Peyer's patch (tissue), 4 donors: Measurements from ENCODE around the gene SPAAR. TPM values are rescaled to one million over a fixed set of nuclear protein-coding genes. Genes with fewer than 3 reads are reported as not detected.

Source experiments
- DNase-seq, 3 donors: peaks; one replicate each; pipeline ENCODE4 v3.0.0-alpha.2; 2017 to 2019
- H3K27ac ChIP-seq, 4 donors: fragments of 200-600 bp; sonication (generic); one replicate each; pipeline ENCODE4 v1.5.1; 2016 to 2019
- H3K27me3 ChIP-seq, 2 donors: fragments of 200-600 bp; sonication (generic); one replicate each; pipeline ENCODE4 v1.5.1; 2019
- H3K36me3 ChIP-seq, 3 donors: fragments of 200-600 bp; sonication (generic); one replicate each; pipeline ENCODE4 v1.5.1; 2016 to 2019
- H3K4me1 ChIP-seq, 4 donors: fragments of 200-600 bp; sonication (generic); one replicate each; pipeline ENCODE4 v1.5.1; 2016 to 2019
- H3K4me3 ChIP-seq, 4 donors: fragments of 200-600 bp; sonication (generic); 1 replicate in 3 of 4; 2 replicates in 1 of 4; pipeline ENCODE4 v1.5.1; 2016 to 2019; ENCODE audit warnings: mild to moderate bottlenecking in 1 of 4
- H3K9me3 ChIP-seq, 4 donors: fragments of 200-600 bp; sonication (generic); one replicate each; pipeline ENCODE4 v1.5.1; 2016 to 2019; ENCODE audit warnings: mild to moderate bottlenecking in 1 of 4
- POLR2A ChIP-seq, 2 donors: fragments of 450-650 bp; IDR thresholded peaks; one replicate each; pipeline ENCODE4 v1.5.1; 2017; ENCODE audit warnings: antibody characterized with exemption in 2 of 2, mild to moderate bottlenecking in 2 of 2, moderate library complexity in 2 of 2
- total RNA-seq, 4 donors: library from RNA; depleted of rRNA; stranded (reverse); fragments of >200 nt; gene quantifications; one replicate each; pipeline ENCODE4 v1.1.0, GENCODE V29; 2016
- TF ChIP-seq, protein P1 (sequence below), 6 experiments: fragments of 450-650 bp in 4 of 6; fragments of 200-600 bp in 2 of 6; sonication (generic) in 1 of 6; IDR thresholded peaks; one replicate each; pipeline ENCODE4 v1.5.1; 2017 to 2019; ENCODE audit warnings: antibody characterized with exemption in 6 of 6, mild to moderate bottlenecking in 3 of 6, moderate library complexity in 1 of 6

The SPAAR gene, protein sequence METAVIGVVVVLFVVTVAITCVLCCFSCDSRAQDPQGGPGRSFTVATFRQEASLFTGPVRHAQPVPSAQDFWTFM
- total RNA-seq, result 10 to 100 TPM in 1 of 4 donors, under 1 TPM in 1, not detected in 2; 0.88 to 17.3 TPM

DNA sequence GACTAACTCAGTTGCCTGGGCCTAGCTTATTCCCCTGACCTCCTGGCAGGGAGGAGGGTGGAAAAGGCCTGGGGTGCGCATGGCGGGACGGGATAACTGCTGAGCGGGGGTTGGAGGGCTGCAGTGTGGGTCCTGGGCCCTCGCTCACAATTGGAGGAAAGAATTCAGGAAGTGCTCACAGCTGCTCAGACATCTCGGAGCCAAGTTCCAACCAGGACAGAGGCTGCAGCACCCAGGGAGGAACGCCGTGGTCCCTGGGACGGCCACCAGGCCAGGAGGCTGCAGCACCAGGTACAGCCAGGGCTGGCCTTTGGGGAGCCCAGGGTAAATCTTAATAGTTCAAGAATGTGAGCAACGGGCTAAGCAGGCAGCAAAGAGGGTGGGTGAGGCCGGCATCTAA, at the start of gene SPAAR:
TSS of gene SPAAR (plus strand) at position 217 of the 400 bp plus-strand sequence. CDS start 974 bp downstream, outside the sequence.
- TF ChIP-seq, protein P1, sequence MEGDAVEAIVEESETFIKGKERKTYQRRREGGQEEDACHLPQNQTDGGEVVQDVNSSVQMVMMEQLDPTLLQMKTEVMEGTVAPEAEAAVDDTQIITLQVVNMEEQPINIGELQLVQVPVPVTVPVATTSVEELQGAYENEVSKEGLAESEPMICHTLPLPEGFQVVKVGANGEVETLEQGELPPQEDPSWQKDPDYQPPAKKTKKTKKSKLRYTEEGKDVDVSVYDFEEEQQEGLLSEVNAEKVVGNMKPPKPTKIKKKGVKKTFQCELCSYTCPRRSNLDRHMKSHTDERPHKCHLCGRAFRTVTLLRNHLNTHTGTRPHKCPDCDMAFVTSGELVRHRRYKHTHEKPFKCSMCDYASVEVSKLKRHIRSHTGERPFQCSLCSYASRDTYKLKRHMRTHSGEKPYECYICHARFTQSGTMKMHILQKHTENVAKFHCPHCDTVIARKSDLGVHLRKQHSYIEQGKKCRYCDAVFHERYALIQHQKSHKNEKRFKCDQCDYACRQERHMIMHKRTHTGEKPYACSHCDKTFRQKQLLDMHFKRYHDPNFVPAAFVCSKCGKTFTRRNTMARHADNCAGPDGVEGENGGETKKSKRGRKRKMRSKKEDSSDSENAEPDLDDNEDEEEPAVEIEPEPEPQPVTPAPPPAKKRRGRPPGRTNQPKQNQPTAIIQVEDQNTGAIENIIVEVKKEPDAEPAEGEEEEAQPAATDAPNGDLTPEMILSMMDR (IDR thresholded peaks at IDR 0.05), result no peak
- no peak for TF ChIP-seq POLR2A (IDR thresholded peaks at IDR 0.05)
- Histone ChIP-seq H3K36me3 (no peaks in the 10 kb centered on the region), H3K9me3 (no peaks in the 10 kb centered on the region), H3K27me3 (no peaks in the 10 kb centered on the region), H3K27ac (peak within 1 kb of the TSS; percentile 70 to 97 (median 90)), H3K4me3 (no peak within 1 kb of the TSS), H3K4me1 (peaks cover 7 to 78% (median 34%) of the 10 kb centered on the region in 4 donors)
- no peak for DNase-seq

DNA sequence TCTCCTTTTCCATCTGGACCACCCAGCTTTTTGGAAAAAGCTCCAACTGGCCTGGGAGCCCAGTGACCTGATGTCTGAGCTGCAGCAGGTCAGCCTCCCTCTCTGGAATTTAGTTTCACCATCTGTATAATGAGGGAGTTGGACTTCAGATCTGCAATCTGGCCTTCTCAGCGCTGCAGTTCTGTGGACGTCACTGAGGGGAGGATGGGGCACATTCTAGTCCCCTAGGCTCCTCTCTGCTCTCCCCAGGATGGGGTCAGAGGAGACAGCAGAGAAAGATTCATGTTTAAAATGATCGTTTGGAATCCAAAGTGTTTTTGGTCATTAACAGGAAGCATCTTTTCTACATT, 49.3 kb upstream of the SPAAR start:
- H3K4me1 ChIP-seq, result no peaks in the 10 kb centered on the region
- no peak for DNase-seq

DNA sequence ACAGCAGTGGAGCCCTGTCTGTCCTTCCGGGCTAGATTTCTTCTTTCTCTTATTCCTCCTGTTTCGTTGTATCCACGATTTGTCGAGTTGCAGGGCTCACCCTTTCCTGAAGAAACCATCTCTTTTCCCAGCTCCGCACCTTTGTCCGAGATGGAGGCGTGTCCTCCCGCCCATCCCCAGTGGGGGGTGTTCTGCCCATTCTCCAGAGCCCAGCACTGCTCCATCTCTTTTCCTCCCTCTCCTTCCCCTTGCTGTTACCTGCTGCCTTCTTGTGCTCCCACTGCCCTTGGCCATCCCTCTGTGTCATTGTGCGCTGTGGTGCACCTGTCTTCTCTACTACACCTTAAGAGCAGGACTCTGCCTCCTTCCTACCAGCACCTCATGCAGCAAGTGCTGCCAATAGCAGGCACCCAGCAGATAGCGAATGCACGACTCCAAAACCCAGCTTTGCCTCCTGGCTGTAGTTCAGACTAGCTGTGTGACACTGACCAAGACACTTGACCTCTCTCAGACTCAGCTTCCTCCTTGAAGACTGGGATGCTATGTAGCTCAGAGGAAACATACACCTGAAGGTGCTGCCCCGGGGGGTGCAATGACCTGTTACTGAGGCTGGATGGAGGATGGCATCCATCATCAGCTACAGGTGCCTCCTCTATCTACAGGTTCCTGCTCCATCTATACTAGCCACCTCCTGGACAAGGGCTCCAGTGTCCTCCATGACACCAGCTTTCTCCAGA, 48.0 kb upstream of the SPAAR start:
- no peak overlapping the region for H3K27ac ChIP-seq
- no peak for DNase-seq
- H3K4me3 ChIP-seq, result no peak overlapping the region
- H3K4me1 ChIP-seq, result no peaks in the 10 kb centered on the region
- no peaks in the 10 kb centered on the region for H3K9me3 ChIP-seq
- no peak for TF ChIP-seq POLR2A (IDR thresholded peaks at IDR 0.05)
- TF ChIP-seq, protein P1 (IDR thresholded peaks at IDR 0.05), result no peak
- no peaks in the 10 kb centered on the region for H3K36me3 ChIP-seq
- H3K27me3 ChIP-seq, result no peaks in the 10 kb centered on the region

More for the DNA sequence above, 49.3 kb upstream of the SPAAR start:
- Histone ChIP-seq H3K9me3 (no peaks in the 10 kb centered on the region), H3K27me3 (no peaks in the 10 kb centered on the region), H3K36me3 (no peaks in the 10 kb centered on the region), H3K4me3 (no peak overlapping the region), H3K27ac (no peak overlapping the region)
- TF ChIP-seq, protein P1 (IDR thresholded peaks at IDR 0.05), result no peak
- TF ChIP-seq POLR2A (IDR thresholded peaks at IDR 0.05), result no peak

DNA sequence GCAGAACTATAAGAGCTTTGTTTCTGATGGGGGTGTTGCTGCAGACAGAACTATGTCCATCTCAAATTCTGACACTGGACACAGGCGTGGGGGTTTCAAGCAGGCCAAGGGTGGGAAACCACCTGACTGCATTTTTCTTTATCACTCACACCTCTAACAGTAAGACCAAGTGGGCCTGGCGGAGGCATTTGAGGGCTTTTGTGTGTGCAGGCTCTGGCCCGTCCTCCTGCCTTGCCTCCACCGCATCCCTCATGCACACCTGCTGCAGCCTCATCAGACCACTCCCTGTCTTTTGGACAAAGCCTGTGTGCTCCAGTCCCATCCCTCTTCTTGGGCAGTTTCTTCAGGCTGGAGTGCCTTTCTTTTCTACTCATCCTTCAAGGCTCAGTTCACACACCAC, 47.0 kb upstream of the SPAAR start:
- Histone ChIP-seq H3K27ac (no peak overlapping the region), H3K4me1 (no peaks in the 10 kb centered on the region), H3K4me3 (no peak overlapping the region), H3K36me3 (no peaks in the 10 kb centered on the region), H3K27me3 (no peaks in the 10 kb centered on the region), H3K9me3 (no peaks in the 10 kb centered on the region)
- DNase-seq, result no peak
- TF ChIP-seq, protein P1 (IDR thresholded peaks at IDR 0.05), result no peak
- no peak for TF ChIP-seq POLR2A (IDR thresholded peaks at IDR 0.05)

DNA sequence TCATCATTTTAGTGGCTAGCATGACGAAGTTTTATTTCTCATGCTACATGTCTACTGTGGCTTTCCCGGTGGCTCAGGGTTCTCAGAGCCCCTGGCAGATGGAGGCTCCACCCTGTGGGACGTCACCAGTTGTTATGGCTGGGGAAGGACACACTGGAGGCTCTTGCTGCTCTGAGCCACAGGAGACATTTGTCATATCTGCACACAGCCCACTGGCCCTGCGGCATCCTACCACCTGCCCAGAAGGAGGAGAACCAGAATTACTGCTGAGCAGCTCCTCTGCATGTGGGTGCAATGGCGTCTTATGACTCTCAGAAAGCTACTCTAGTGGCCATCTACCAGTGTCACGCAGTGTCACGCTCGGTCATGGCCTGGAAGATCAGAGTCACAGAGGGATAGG, 45.7 kb upstream of the SPAAR start:
- H3K36me3 ChIP-seq, result no peaks in the 10 kb centered on the region
- no peak overlapping the region for H3K27ac ChIP-seq
- DNase-seq, result no peak
- TF ChIP-seq, protein P1 (IDR thresholded peaks at IDR 0.05), result no peak
- no peak for TF ChIP-seq POLR2A (IDR thresholded peaks at IDR 0.05)
- H3K4me3 ChIP-seq, result no peak overlapping the region
- H3K27me3 ChIP-seq, result no peaks in the 10 kb centered on the region
- H3K4me1 ChIP-seq, result no peaks in the 10 kb centered on the region
- H3K9me3 ChIP-seq, result no peaks in the 10 kb centered on the region
